A549 (cell line): ENCODE measurements around the gene KICS2.

Experiments
- CBX8 ChIP-seq: fragments of 200-600 bp; sonication (generic); IDR thresholded peaks from 2 replicates; pipeline ENCODE4 v1.6.1; 2016
- CHD2 ChIP-seq: fragments of 150-350 bp; IDR thresholded peaks from 2 replicates; pipeline ENCODE4 v1.6.1; 2014; ENCODE audit warnings: low read length; ENCODE audit not compliant: partially characterized antibody
- CTCF ChIP-seq: fragments of >200 bp; sonication (Bioruptor Twin); formaldehyde crosslinking; IDR thresholded peaks from 3 replicates; pipeline ENCODE4 v1.5.1; 2016
- EP300 ChIP-seq, 2 experiments: fragments of >200 bp; sonication (Bioruptor Twin); formaldehyde crosslinking; IDR thresholded peaks; 2 replicates in 1 of 2; 3 replicates in 1 of 2; pipeline ENCODE4 v1.6.1; 2016 to 2017
- KDM5A ChIP-seq: fragments of 200-600 bp; sonication (generic); IDR thresholded peaks from 2 replicates; pipeline ENCODE4 v1.6.1; 2016; ENCODE audit warnings: antibody characterized with exemption, mild to moderate bottlenecking
- POLR2A ChIP-seq: IDR thresholded peaks from 2 replicates; pipeline ENCODE4 v1.6.1; 2012; ENCODE audit warnings: mild to moderate bottlenecking, low read length
- POLR2AphosphoS2 ChIP-seq: conservative IDR thresholded peaks from 2 replicates; pipeline ENCODE4 v1.6.1; 2012; ENCODE audit warnings: low read length, improper control_type of control experiment, inconsistent platforms
- RAD21 ChIP-seq, 2 experiments: fragments of >200 bp in 1 of 2; sonication (Bioruptor Twin) in 1 of 2; formaldehyde crosslinking in 1 of 2; IDR thresholded peaks in 1 of 2; conservative IDR thresholded peaks in 1 of 2; 2 replicates in 1 of 2; 3 replicates in 1 of 2; pipeline ENCODE4 v1.6.1; 2012 to 2018; ENCODE audit warnings: inconsistent platforms in 1 of 2
- RARB ChIP-seq: fragments of 250-450 bp; sonication (Bioruptor Pico); IDR thresholded peaks from 2 replicates; pipeline ENCODE4 v1.8.0; 2021; ENCODE audit warnings: mild to moderate bottlenecking, moderate library complexity
- SMC3 ChIP-seq: fragments of >200 bp; sonication (Bioruptor Twin); formaldehyde crosslinking; IDR thresholded peaks from 3 replicates; pipeline ENCODE4 v1.6.1; 2018; ENCODE audit warnings: inconsistent platforms
- USF2 ChIP-seq: fragments of 450-650 bp; IDR thresholded peaks from 2 replicates; pipeline ENCODE4 v1.6.1; 2014; ENCODE audit warnings: antibody characterized with exemption

GRCh38 chr12:64193931-64194330 is 28.2 kb downstream of the KICS2 start:
- TF ChIP-seq POLR2A, result no peak
- no peak for TF ChIP-seq KDM5A
- TF ChIP-seq CTCF, result no peak
- TF ChIP-seq USF2, result no peak
- TF ChIP-seq CHD2, result no peak
- TF ChIP-seq RARB (CRISPR knock-in tag), result no peak
- no peak for TF ChIP-seq RAD21 (conservative IDR thresholded peaks at IDR 0.05 in 1 of 2, IDR thresholded peaks at IDR 0.05 in 1 of 2)
- no peak for TF ChIP-seq SMC3
- no peak for TF ChIP-seq CBX8
- no peak for TF ChIP-seq POLR2AphosphoS2
- no peak for TF ChIP-seq EP300 (IDR thresholded peaks at IDR 0.05)
